H9 (cell line): ENCODE results near the gene ADCY4. TPM values are rescaled to one million over a fixed set of nuclear protein-coding genes. Genes with fewer than 3 reads are reported as not detected.

Experiments
- DNase-seq: peaks from one replicate; pipeline ENCODE4 v3.0.0-alpha.2; 2017
- H2AFZ ChIP-seq: one replicate; pipeline ENCODE4 v1.6.1; 2013; ENCODE audit warnings: mild to moderate bottlenecking, low read length, control low read depth, moderate library complexity
- H2AK5ac ChIP-seq: 2 replicates; pipeline ENCODE4 v1.6.1; 2013; ENCODE audit warnings: low read length, control low read depth, mixed read lengths; ENCODE audit not compliant: insufficient read length
- H2BK120ac ChIP-seq: one replicate; pipeline ENCODE4 v1.6.1; 2013; ENCODE audit warnings: low read depth, mild to moderate bottlenecking, low read length, control low read depth, inconsistent platforms; ENCODE audit not compliant: poor library complexity, severe bottlenecking
- H2BK12ac ChIP-seq: 2 replicates; pipeline ENCODE4 v1.6.1; 2013; ENCODE audit warnings: low read length, control low read depth, mixed read lengths, low read depth; ENCODE audit not compliant: insufficient read length
- H2BK15ac ChIP-seq: 2 replicates; pipeline ENCODE4 v1.6.1; 2013; ENCODE audit warnings: low read depth, low read length, control low read depth
- H2BK20ac ChIP-seq: one replicate; pipeline ENCODE4 v1.6.1; 2013; ENCODE audit warnings: low read depth, mild to moderate bottlenecking, low read length, control low read depth, inconsistent platforms; ENCODE audit not compliant: poor library complexity, severe bottlenecking
- H2BK5ac ChIP-seq: 2 replicates; pipeline ENCODE4 v1.6.1; 2013; ENCODE audit warnings: low read length, control low read depth, mixed read lengths; ENCODE audit not compliant: insufficient read length
- H3K14ac ChIP-seq: 2 replicates; pipeline ENCODE4 v1.6.1; 2013; ENCODE audit warnings: low read length, control low read depth; ENCODE audit not compliant: insufficient read depth
- H3K18ac ChIP-seq: 2 replicates; pipeline ENCODE4 v1.6.1; 2013; ENCODE audit warnings: low read depth, mild to moderate bottlenecking, mixed read lengths, low read length, control low read depth; ENCODE audit not compliant: insufficient read length
- H3K23ac ChIP-seq: 2 replicates; pipeline ENCODE4 v1.6.1; 2013; ENCODE audit warnings: low read length, control low read depth, mixed read lengths, low read depth; ENCODE audit not compliant: insufficient read length
- H3K23me2 ChIP-seq: 2 replicates; pipeline ENCODE4 v1.6.1; 2013; ENCODE audit warnings: low read depth, mild to moderate bottlenecking, mixed read lengths, low read length, control low read depth; ENCODE audit not compliant: insufficient read length, poor library complexity, severe bottlenecking
- H3K27ac ChIP-seq: 2 replicates; pipeline ENCODE4 v1.5.1; 2013; ENCODE audit warnings: low read length, control low read depth, mixed read lengths, low read depth; ENCODE audit not compliant: insufficient read length
- H3K27me3 ChIP-seq: 2 replicates; pipeline ENCODE4 v1.6.1; 2013; ENCODE audit warnings: low read length, control low read depth, inconsistent platforms; ENCODE audit not compliant: insufficient read depth
- H3K4ac ChIP-seq: 2 replicates; pipeline ENCODE4 v1.6.1; 2013; ENCODE audit warnings: low read depth, mild to moderate bottlenecking, control low read depth, inconsistent platforms, low read length, moderate library complexity
- H3K4me1 ChIP-seq: 2 replicates; pipeline ENCODE4 v1.6.1; 2013; ENCODE audit warnings: low read length, control low read depth, inconsistent platforms; ENCODE audit not compliant: insufficient read depth
- H3K4me2 ChIP-seq: 2 replicates; pipeline ENCODE4 v1.6.1; 2013; ENCODE audit warnings: low read length, control low read depth, mixed read lengths; ENCODE audit not compliant: insufficient read length, insufficient read depth
- H3K56ac ChIP-seq: 2 replicates; pipeline ENCODE4 v1.6.1; 2013; ENCODE audit warnings: low read depth, mild to moderate bottlenecking, mixed read lengths, low read length, control low read depth; ENCODE audit not compliant: insufficient read length
- H3K79me1 ChIP-seq: 2 replicates; pipeline ENCODE4 v1.6.1; 2013; ENCODE audit warnings: low read depth, mild to moderate bottlenecking, moderate library complexity, low read length, control low read depth, inconsistent platforms; ENCODE audit not compliant: insufficient read depth, poor library complexity, severe bottlenecking
- H3K79me2 ChIP-seq: 2 replicates; pipeline ENCODE4 v1.6.1; 2013; ENCODE audit warnings: low read length, control low read depth, inconsistent platforms; ENCODE audit not compliant: insufficient read depth
- H3K9ac ChIP-seq: 2 replicates; pipeline ENCODE4 v1.6.1; 2013; ENCODE audit warnings: low read length, control low read depth, mixed read lengths; ENCODE audit not compliant: insufficient read length; ENCODE audit errors: extremely low read depth
- H3K9me3 ChIP-seq: one replicate; pipeline ENCODE4 v1.6.1; 2013; ENCODE audit warnings: low read depth, low read length, inconsistent platforms; ENCODE audit not compliant: control insufficient read depth
- H3T11ph ChIP-seq: one replicate; pipeline ENCODE4 v1.6.1; 2013; ENCODE audit warnings: mild to moderate bottlenecking, low read length, control low read depth, inconsistent platforms
- H4K20me1 ChIP-seq: one replicate; pipeline ENCODE4 v1.6.1; 2013; ENCODE audit not compliant: control insufficient read depth, insufficient read length, insufficient read depth
- H4K5ac ChIP-seq: 2 replicates; pipeline ENCODE4 v1.6.1; 2013; ENCODE audit warnings: low read depth, mild to moderate bottlenecking, mixed read lengths, low read length, control low read depth; ENCODE audit not compliant: insufficient read length
- H4K8ac ChIP-seq: replicated peaks from 2 replicates; pipeline ENCODE4 v1.6.1; 2013; ENCODE audit warnings: low read length, control low read depth, mixed read lengths, low read depth; ENCODE audit not compliant: insufficient read length
- H4K91ac ChIP-seq: 2 replicates; pipeline ENCODE4 v1.6.1; 2013; ENCODE audit warnings: low read depth, mild to moderate bottlenecking, moderate library complexity, mixed read lengths, low read length, control low read depth; ENCODE audit not compliant: insufficient read length
- H3K27ac Mint-ChIP-seq, 3 experiments: 2 replicates in 2 of 3; 3 replicates in 1 of 3; pipeline ENCODE4 v1.8.0; 2020 to 2021; ENCODE audit warnings: mixed read lengths in 3 of 3, mild to moderate bottlenecking in 1 of 3, moderate library complexity in 1 of 3
- H3K27me3 Mint-ChIP-seq: 2 replicates; pipeline ENCODE4 v1.8.0; 2021; ENCODE audit warnings: low read depth, mild to moderate bottlenecking, moderate library complexity, mixed read lengths
- H3K36me3 Mint-ChIP-seq, 3 experiments: 2 replicates in 2 of 3; 3 replicates in 1 of 3; pipeline ENCODE4 v1.8.0; 2020 to 2021; ENCODE audit warnings: low read depth in 3 of 3, mixed read lengths in 3 of 3; ENCODE audit not compliant: insufficient read depth in 1 of 3
- H3K4me1 Mint-ChIP-seq, 2 experiments: 2 replicates each; pipeline ENCODE4 v1.8.0; 2020; ENCODE audit warnings: mixed read lengths in 2 of 2
- H3K4me3 Mint-ChIP-seq, 2 experiments: 2 replicates in 1 of 2; 3 replicates in 1 of 2; pipeline ENCODE4 v1.8.0; 2020 to 2021; ENCODE audit warnings: mild to moderate bottlenecking in 2 of 2, mixed read lengths in 2 of 2, moderate library complexity in 1 of 2
- H3K9me3 Mint-ChIP-seq, 2 experiments: 2 replicates in 1 of 2; 3 replicates in 1 of 2; pipeline ENCODE4 v1.8.0; 2020; ENCODE audit warnings: mild to moderate bottlenecking in 2 of 2, mixed read lengths in 2 of 2, moderate library complexity in 1 of 2
- CTCF ChIP-seq: fragments of 200-600 bp; sonication (generic); conservative IDR thresholded peaks from 3 replicates; pipeline ENCODE4 v1.8.0; 2021; ENCODE audit warnings: antibody characterized with exemption, mild to moderate bottlenecking
- WGBS: extraction: QIAGEN DNeasy Blood & Tissue Kit; methylation state at CpG from one replicate; pipeline ENCODE4 v1.1.7; 2013; ENCODE audit warnings: missing lambda C conversion rate, low lambda C conversion rate, mixed read lengths; ENCODE audit not compliant: insufficient read length; ENCODE audit errors: extremely low coverage; 5-methylcytosine and 5-hydroxymethylcytosine counted together
- total RNA-seq: library from RNA; stranded (reverse); gene quantifications from 2 replicates; pipeline ENCODE4 v1.2.1, GENCODE V29; 2021

ADCY4 gene
- total RNA-seq, 1 experiment from 2014 or later = 0.09 TPM

- Histone ChIP-seq H3K4me1 (no peaks in the 10 kb centered on the region), H3K4me2 (no peak overlapping the region), H3K14ac (no peak overlapping the region; the same call in 1 of the 2 replicates), H2BK120ac (no peak overlapping the region), H3K79me1 (no peaks in the 10 kb centered on the region), H4K8ac (no peak overlapping the region), H3K27ac (no peak overlapping the region), H3K56ac (no peak overlapping the region), H3K18ac (no peak overlapping the region), H3K4ac (no peak overlapping the region; the same call in 1 of the 2 replicates), H3K9me3 (no peaks in the 10 kb centered on the region), H3K23ac (no peak overlapping the region), H3K79me2 (no peaks in the 10 kb centered on the region), H4K20me1 (no peaks in the 10 kb centered on the region), H3K27me3 (no peaks in the 10 kb centered on the region; the same call in 1 of the 2 replicates), H3K23me2 (no peaks in the 10 kb centered on the region), H3K9ac (no peak overlapping the region), H2BK15ac (no peak overlapping the region), H2BK5ac (no peak overlapping the region), H3T11ph (no peak overlapping the region), H4K91ac (no peak overlapping the region), H2BK12ac (no peak overlapping the region), H4K5ac (no peak overlapping the region), H2AK5ac (no peak overlapping the region), H2AFZ (peak overlapping the region; percentile 23), H2BK20ac (no peak overlapping the region)
- Mint-ChIP-seq H3K4me3 (no peak overlapping the region), H3K9me3 (no peaks in the 10 kb centered on the region), H3K27ac (peak overlapping the region in 1 of 3 experiments; percentile 43; a peak in 2 of 7 replicates), H3K4me1 (peaks cover 0 to 6% of the 10 kb centered on the region in 2 experiments; a peak in 2 of 4 replicates), H3K36me3 (no peaks in the 10 kb centered on the region), H3K27me3 (peaks cover 85% of the 10 kb centered on the region)
- no peak for TF ChIP-seq CTCF
- DNase-seq = no peak
- no CpG with 5 or more reads among the region's 1 CpG for WGBS
These were observed 12.3 kb upstream of the ADCY4 start for GRCh38 chr14:24347134-24347533.
